HG03457 (cell line): ENCODE results near the gene ANKRD13B.

Source experiments
- ATAC-seq: cut with Tn5 transposase; IDR thresholded peaks from one replicate; pipeline ENCODE4 v1.9.1; 2021; ENCODE audit warnings: moderate number of reproducible peaks; ENCODE audit not compliant: unreplicated experiment

ANKRD13B gene

GRCh38 chr17:29568331-29569244, 24.3 kb upstream of the ANKRD13B start, which contains the start of gene TP53I13:
TP53I13 (plus strand) TSS chr17:29568701; CDS start chr17:29568759, 58 bp downstream.
- peak; percentile 23 for ATAC-seq

- ATAC-seq = no peak
Measured at GRCh38 chr17:29569245-29569950, 23.5 kb upstream of the ANKRD13B start.

GRCh38 chr17:29570521-29570920, 22.4 kb upstream of the ANKRD13B start:
- ATAC-seq = no peak

DNA sequence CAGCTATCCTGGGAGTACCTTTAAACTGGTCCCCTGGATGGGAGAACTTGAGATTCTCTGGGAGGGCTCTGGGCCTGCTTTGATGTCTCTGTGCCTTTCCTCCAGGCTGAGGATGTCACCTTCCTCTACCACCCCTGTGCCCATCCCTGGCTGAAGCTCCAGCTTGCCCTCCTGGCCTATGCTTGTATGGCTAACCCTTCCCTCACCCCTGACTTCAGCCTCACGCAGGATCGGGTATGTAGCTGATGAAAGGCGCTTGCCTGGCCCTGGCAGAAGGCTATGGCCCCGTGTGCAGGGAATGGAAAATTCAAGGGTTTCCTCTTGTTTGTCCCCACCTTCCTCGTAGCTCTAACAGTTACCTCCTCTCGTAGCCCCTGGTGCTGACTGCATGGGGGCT, 21.4 kb upstream of the ANKRD13B start:
- no peak for ATAC-seq

- ATAC-seq = no peak
Measured at GRCh38 chr17:29571883-29572681, 20.9 kb upstream of the ANKRD13B start.

- no peak for ATAC-seq
Measured at GRCh38 chr17:29572691-29573557, 20.0 kb upstream of the ANKRD13B start.

- ATAC-seq = no peak
Measured at GRCh38 chr17:29573558-29573869, 19.4 kb upstream of the ANKRD13B start.

- ATAC-seq = no peak
Measured at GRCh38 chr17:29573871-29574731, 18.8 kb upstream of the ANKRD13B start.

DNA sequence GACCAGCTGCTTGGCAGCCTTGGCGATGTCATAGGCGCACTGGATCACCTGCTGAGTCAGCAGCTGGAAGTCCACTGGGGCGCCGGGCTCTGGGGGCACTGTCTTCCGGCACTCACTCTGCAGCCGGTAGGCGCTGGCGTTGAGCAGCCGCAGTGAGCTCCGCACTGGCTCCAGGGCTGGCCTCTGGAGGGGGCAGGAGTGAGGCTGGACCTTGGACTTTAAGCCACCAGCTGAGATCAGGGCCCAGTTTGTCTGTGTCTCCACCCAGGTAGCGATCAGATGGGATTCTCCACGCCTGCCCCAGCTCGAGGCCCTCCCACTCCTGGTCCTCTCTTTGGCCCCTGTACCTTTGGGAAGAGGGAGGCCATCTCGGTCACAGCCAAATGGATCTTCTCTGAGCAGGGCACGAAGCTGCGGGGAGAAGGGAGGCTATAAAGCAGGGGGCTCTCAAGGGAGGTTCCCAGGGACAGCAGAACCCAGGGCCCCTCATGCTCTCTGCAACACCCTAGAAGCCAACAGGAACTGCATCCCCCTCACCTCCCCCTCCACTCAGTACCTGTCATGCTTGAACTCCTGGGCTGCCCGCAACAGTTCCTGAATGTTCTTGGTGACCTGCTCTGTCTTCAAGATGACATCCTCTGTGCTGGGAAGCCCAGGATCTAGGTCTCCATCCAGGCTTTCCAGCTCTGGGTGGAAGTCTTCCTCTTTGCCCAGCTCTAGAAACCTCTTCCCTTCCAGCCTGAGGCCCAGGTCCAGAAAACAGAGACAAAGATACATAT, 18.0 kb upstream of the ANKRD13B start:
- no peak for ATAC-seq

GRCh38 chr17:29575511-29576213, 17.3 kb upstream of the ANKRD13B start:
- ATAC-seq = no peak

GRCh38 chr17:29576214-29577000, 16.5 kb upstream of the ANKRD13B start:
- no peak for ATAC-seq

GRCh38 chr17:29577001-29577370, 15.9 kb upstream of the ANKRD13B start:
- no peak for ATAC-seq

DNA sequence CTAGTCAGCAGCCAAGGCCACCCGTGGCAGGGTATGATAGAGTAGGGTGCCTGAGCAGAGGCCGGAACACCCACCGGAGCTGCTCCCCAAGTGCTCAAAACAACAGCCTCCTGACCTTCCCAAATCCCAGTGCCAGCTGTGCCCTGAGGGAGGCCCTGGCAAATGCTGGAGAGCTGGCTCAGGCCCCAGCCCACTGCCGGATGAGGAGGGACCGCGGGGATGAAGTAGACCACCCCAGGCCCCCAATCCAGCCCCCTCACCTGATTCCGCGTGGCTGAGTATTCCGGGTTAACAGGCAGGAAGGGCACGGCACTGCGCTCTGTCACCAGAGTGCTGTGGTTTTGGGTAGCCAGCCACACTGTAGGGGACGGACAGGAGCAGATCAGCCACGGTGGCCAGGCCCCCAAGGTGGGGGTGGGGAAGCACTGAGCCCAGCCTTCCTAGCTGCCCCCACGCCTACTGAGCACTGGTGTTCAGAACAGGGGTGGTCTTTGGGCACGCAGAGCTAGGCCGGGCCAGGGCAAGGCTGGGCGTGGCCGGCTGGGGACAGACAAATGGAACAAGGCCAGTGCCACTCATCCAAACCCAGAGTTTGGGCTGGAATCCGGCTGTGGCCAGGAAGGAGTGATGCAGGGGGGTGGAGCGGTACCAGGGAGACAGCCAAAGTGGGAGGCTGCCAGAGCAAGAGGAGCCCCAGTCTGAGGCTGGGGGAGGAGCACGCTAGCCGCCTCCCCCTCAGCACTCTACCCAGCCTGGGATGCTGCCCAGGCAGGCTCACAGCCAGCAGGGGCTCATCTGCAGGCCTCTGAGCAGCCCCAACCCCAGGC, 15.3 kb upstream of the ANKRD13B start:
- ATAC-seq = no peak

GRCh38 chr17:29578626-29579485, 14.1 kb upstream of the ANKRD13B start:
- no peak for ATAC-seq
